ENCODE results near the gene TSPAN14. TPM values are rescaled to one million over a fixed set of nuclear protein-coding genes. Genes with fewer than 3 reads are reported as not detected.

TSPAN14 gene
- total RNA-seq, 3 donors from 2014 or later (not counting 1 experiment from before 2014, with no cell fraction given), result 126 to 180 (median 173) TPM

- Histone ChIP-seq H3K4me1 (ENCODE audit: control insufficient read depth, insufficient read depth, low read length) (peaks cover 20% of the 10 kb centered on the region), H3K27ac (ENCODE audit: low read length) (no peak overlapping the region), H3K27me3 (ENCODE audit: control insufficient read depth, insufficient read depth, low read length) (no peaks in the 10 kb centered on the region), H3K9me3 (ENCODE audit: control insufficient read depth, insufficient read depth, low read length) (no peaks in the 10 kb centered on the region), H3K4me3 (ENCODE audit: low read length) (no peak overlapping the region), H3K36me3 (ENCODE audit: control insufficient read depth, insufficient read depth, low read length) (no peaks in the 10 kb centered on the region)
- WGBS (ENCODE audit: insufficient coverage), result 98% methylated on average over 3 of the region's 4 CpGs
- no peaks in the 10 kb centered on the region for H3K9me3 Mint-ChIP-seq
- no peaks in the 10 kb centered on the region for H3K27me3 Mint-ChIP-seq (ENCODE audit: low read depth in 2 of 2)
- intact Hi-C loops (cut with micrococcal nuclease), result no loop called here
- TF ChIP-seq, protein P1, sequence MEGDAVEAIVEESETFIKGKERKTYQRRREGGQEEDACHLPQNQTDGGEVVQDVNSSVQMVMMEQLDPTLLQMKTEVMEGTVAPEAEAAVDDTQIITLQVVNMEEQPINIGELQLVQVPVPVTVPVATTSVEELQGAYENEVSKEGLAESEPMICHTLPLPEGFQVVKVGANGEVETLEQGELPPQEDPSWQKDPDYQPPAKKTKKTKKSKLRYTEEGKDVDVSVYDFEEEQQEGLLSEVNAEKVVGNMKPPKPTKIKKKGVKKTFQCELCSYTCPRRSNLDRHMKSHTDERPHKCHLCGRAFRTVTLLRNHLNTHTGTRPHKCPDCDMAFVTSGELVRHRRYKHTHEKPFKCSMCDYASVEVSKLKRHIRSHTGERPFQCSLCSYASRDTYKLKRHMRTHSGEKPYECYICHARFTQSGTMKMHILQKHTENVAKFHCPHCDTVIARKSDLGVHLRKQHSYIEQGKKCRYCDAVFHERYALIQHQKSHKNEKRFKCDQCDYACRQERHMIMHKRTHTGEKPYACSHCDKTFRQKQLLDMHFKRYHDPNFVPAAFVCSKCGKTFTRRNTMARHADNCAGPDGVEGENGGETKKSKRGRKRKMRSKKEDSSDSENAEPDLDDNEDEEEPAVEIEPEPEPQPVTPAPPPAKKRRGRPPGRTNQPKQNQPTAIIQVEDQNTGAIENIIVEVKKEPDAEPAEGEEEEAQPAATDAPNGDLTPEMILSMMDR (IDR thresholded peaks at IDR 0.05), result no peak
- DNase-seq (no peak), ATAC-seq (no peak)
- H3K4me3 Mint-ChIP-seq, result no peak overlapping the region
- no peaks in the 10 kb centered on the region for H3K36me3 Mint-ChIP-seq
- no peak overlapping the region for H3K27ac Mint-ChIP-seq
- peaks cover 23 to 33% of the 10 kb centered on the region in 2 donors for H3K4me1 Mint-ChIP-seq
Observed at GRCh38 chr10:80448209-80448942, 5.7 kb upstream of the TSPAN14 start.

GRCh38 chr10:80449520-80449919 is 4.6 kb upstream of the TSPAN14 start:
- DNase-seq (no peak), ATAC-seq (no peak)
- WGBS (ENCODE audit: insufficient coverage), result 93% methylated on average over 1 of the region's 2 CpGs
- TF ChIP-seq, protein P1 (IDR thresholded peaks at IDR 0.05), result no peak
- intact Hi-C loops (cut with micrococcal nuclease), result no loop called here
- no peaks in the 10 kb centered on the region for H3K9me3 ChIP-seq (ENCODE audit: control insufficient read depth, insufficient read depth, low read length)
- no peaks in the 10 kb centered on the region for H3K27me3 ChIP-seq (ENCODE audit: control insufficient read depth, insufficient read depth, low read length)
- Mint-ChIP-seq H3K27me3 (ENCODE audit: low read depth in 2 of 2) (no peaks in the 10 kb centered on the region), H3K27ac (no peak overlapping the region), H3K4me3 (no peak overlapping the region), H3K4me1 (peaks cover 22 to 27% of the 10 kb centered on the region in 2 donors), H3K36me3 (no peaks in the 10 kb centered on the region), H3K9me3 (no peaks in the 10 kb centered on the region)
- H3K27ac ChIP-seq (ENCODE audit: low read length), result no peak overlapping the region
- H3K4me1 ChIP-seq (ENCODE audit: control insufficient read depth, insufficient read depth, low read length), result peaks cover 13% of the 10 kb centered on the region
- H3K4me3 ChIP-seq (ENCODE audit: low read length), result no peak overlapping the region
- no peaks in the 10 kb centered on the region for H3K36me3 ChIP-seq (ENCODE audit: control insufficient read depth, insufficient read depth, low read length)

- Histone ChIP-seq H3K4me3 (ENCODE audit: low read length) (no peak overlapping the region), H3K4me1 (ENCODE audit: control insufficient read depth, insufficient read depth, low read length) (peaks cover 16% of the 10 kb centered on the region), H3K9me3 (ENCODE audit: control insufficient read depth, insufficient read depth, low read length) (no peaks in the 10 kb centered on the region), H3K36me3 (ENCODE audit: control insufficient read depth, insufficient read depth, low read length) (no peaks in the 10 kb centered on the region), H3K27ac (ENCODE audit: low read length) (no peak overlapping the region), H3K27me3 (ENCODE audit: control insufficient read depth, insufficient read depth, low read length) (no peaks in the 10 kb centered on the region)
- Mint-ChIP-seq H3K9me3 (no peaks in the 10 kb centered on the region), H3K4me1 (peaks cover 23 to 32% of the 10 kb centered on the region in 2 donors), H3K27me3 (ENCODE audit: low read depth in 2 of 2) (no peaks in the 10 kb centered on the region), H3K27ac (no peak overlapping the region), H3K4me3 (no peak overlapping the region), H3K36me3 (no peaks in the 10 kb centered on the region)
- DNase-seq (no peak), ATAC-seq (no peak)
- intact Hi-C loops (cut with micrococcal nuclease), result loop anchor here (2.0 kb wide), 1 partner anchor 14 kb away; no protein-coding TSS in a partner anchor
- WGBS (ENCODE audit: insufficient coverage), result 100% methylated on average over 1 of the region's 1 CpG
- TF ChIP-seq, protein P1 (IDR thresholded peaks at IDR 0.05), result no peak
Observed at GRCh38 chr10:80451132-80451531, 3.0 kb upstream of the TSPAN14 start.

GRCh38 chr10:80452069-80452468 is 2.0 kb upstream of the TSPAN14 start:
- ATAC-seq, result no peak

More at GRCh38 chr10:80452069-80452468, 2.0 kb upstream of the TSPAN14 start:
- DNase-seq, result no peak
- Mint-ChIP-seq H3K9me3 (no peaks in the 10 kb centered on the region), H3K36me3 (no peaks in the 10 kb centered on the region), H3K27me3 (ENCODE audit: low read depth in 2 of 2) (no peaks in the 10 kb centered on the region), H3K4me1 (peaks cover 18 to 27% of the 10 kb centered on the region in 2 donors), H3K4me3 (no peak overlapping the region), H3K27ac (no peak overlapping the region)
- TF ChIP-seq, protein P1 (IDR thresholded peaks at IDR 0.05), result no peak
- no peak overlapping the region for H3K4me3 ChIP-seq (ENCODE audit: low read length)
- intact Hi-C loops (cut with micrococcal nuclease), result no loop called here
- H3K9me3 ChIP-seq (ENCODE audit: control insufficient read depth, insufficient read depth, low read length), result no peaks in the 10 kb centered on the region
- no peaks in the 10 kb centered on the region for H3K36me3 ChIP-seq (ENCODE audit: control insufficient read depth, insufficient read depth, low read length)
- H3K27ac ChIP-seq (ENCODE audit: low read length), result no peak overlapping the region
- no peaks in the 10 kb centered on the region for H3K27me3 ChIP-seq (ENCODE audit: control insufficient read depth, insufficient read depth, low read length)
- peaks cover 26% of the 10 kb centered on the region for H3K4me1 ChIP-seq (ENCODE audit: control insufficient read depth, insufficient read depth, low read length)
